WTC11 (cell line): ENCODE measurements around the gene PIAS3.
"Not testable (repeated sequence)": the region's sequence is repeated elsewhere in the genome, so short reads cannot be mapped to it uniquely, and the experiment has no call there.

ENCODE experiments used
- EMX1 ChIP-seq: fragments of 250-450 bp; sonication (Bioruptor Pico); IDR thresholded peaks from 2 replicates; pipeline ENCODE4 v1.8.0; 2021; ENCODE audit warnings: mild to moderate bottlenecking
- ETV6 ChIP-seq: sonication (generic); formaldehyde crosslinking; IDR thresholded peaks from 2 replicates; pipeline ENCODE4 v1.8.1; 2022; ENCODE audit warnings: mild to moderate bottlenecking, missing genetic modification reagents
- NR3C1 ChIP-seq: sonication (generic); formaldehyde crosslinking; conservative IDR thresholded peaks from 2 replicates; pipeline ENCODE4 v1.8.1; 2023; ENCODE audit warnings: low read depth, mild to moderate bottlenecking, missing genetic modification reagents
- SP1 ChIP-seq: sonication (generic); formaldehyde crosslinking; conservative IDR thresholded peaks from 2 replicates; pipeline ENCODE4 v1.8.1; 2022; ENCODE audit warnings: missing genetic modification reagents
- TF ChIP-seq, protein P1 (sequence below): fragments of 200-600 bp; IDR thresholded peaks from 2 replicates; pipeline ENCODE4 v1.8.0; 2022; ENCODE audit warnings: antibody characterized with exemption
- TF ChIP-seq, protein P2 (sequence below): sonication (generic); formaldehyde crosslinking; conservative IDR thresholded peaks from 2 replicates; pipeline ENCODE4 v1.8.1; 2023; ENCODE audit warnings: mild to moderate bottlenecking, low read depth, missing genetic modification reagents, moderate library complexity
- TF ChIP-seq, protein P3 (sequence below): sonication (generic); formaldehyde crosslinking; IDR thresholded peaks from 2 replicates; pipeline ENCODE4 v1.8.0; 2023; ENCODE audit warnings: missing genetic modification reagents, mild to moderate bottlenecking, borderline replicate concordance

DNA sequence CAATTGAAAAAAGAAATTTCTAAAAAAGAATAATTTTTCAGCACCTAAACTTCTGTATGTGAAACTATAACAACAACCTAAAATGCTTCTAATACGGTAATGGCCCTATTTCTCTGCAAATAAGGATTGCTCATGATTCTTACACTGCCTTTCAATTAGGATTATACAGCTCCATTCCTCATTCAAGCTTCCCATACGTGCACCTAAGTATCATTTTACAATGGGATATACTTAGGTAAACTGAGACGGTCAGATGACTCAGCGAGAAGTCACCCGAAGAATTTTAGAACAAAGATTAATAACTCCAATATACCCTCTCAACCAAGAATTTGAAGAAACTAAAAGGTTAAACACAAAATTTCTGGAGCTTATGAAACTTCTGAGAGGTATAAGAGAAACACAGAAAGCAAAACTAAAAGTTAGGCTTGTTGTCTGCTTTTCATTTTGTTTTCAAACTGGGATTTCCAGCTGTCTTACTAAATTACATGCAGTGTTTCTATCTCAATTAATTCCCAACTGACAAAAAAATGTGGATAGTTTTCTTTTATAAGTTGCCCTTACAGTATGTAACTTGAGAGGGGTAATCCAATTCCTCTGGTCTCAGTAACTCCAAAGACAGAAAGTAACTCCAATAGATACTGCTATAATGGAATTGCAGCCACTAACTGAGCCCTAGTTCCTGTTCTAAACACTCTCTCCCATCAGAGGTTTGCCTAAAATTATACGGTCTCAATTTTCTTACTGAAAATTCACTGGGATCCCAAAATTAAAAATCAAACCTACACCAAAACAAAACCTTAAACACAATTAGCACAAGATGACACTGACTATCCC, 45.7 kb downstream of the PIAS3 start:
- TF ChIP-seq, protein P1, sequence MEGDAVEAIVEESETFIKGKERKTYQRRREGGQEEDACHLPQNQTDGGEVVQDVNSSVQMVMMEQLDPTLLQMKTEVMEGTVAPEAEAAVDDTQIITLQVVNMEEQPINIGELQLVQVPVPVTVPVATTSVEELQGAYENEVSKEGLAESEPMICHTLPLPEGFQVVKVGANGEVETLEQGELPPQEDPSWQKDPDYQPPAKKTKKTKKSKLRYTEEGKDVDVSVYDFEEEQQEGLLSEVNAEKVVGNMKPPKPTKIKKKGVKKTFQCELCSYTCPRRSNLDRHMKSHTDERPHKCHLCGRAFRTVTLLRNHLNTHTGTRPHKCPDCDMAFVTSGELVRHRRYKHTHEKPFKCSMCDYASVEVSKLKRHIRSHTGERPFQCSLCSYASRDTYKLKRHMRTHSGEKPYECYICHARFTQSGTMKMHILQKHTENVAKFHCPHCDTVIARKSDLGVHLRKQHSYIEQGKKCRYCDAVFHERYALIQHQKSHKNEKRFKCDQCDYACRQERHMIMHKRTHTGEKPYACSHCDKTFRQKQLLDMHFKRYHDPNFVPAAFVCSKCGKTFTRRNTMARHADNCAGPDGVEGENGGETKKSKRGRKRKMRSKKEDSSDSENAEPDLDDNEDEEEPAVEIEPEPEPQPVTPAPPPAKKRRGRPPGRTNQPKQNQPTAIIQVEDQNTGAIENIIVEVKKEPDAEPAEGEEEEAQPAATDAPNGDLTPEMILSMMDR = not testable (repeated sequence)
- TF ChIP-seq, protein P2, sequence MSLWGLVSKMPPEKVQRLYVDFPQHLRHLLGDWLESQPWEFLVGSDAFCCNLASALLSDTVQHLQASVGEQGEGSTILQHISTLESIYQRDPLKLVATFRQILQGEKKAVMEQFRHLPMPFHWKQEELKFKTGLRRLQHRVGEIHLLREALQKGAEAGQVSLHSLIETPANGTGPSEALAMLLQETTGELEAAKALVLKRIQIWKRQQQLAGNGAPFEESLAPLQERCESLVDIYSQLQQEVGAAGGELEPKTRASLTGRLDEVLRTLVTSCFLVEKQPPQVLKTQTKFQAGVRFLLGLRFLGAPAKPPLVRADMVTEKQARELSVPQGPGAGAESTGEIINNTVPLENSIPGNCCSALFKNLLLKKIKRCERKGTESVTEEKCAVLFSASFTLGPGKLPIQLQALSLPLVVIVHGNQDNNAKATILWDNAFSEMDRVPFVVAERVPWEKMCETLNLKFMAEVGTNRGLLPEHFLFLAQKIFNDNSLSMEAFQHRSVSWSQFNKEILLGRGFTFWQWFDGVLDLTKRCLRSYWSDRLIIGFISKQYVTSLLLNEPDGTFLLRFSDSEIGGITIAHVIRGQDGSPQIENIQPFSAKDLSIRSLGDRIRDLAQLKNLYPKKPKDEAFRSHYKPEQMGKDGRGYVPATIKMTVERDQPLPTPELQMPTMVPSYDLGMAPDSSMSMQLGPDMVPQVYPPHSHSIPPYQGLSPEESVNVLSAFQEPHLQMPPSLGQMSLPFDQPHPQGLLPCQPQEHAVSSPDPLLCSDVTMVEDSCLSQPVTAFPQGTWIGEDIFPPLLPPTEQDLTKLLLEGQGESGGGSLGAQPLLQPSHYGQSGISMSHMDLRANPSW (CRISPR knock-in tag) = not testable (repeated sequence)
- TF ChIP-seq NR3C1; EMX1; SP1 (CRISPR knock-in tag); ETV6: not testable (repeated sequence)
- TF ChIP-seq, protein P3, sequence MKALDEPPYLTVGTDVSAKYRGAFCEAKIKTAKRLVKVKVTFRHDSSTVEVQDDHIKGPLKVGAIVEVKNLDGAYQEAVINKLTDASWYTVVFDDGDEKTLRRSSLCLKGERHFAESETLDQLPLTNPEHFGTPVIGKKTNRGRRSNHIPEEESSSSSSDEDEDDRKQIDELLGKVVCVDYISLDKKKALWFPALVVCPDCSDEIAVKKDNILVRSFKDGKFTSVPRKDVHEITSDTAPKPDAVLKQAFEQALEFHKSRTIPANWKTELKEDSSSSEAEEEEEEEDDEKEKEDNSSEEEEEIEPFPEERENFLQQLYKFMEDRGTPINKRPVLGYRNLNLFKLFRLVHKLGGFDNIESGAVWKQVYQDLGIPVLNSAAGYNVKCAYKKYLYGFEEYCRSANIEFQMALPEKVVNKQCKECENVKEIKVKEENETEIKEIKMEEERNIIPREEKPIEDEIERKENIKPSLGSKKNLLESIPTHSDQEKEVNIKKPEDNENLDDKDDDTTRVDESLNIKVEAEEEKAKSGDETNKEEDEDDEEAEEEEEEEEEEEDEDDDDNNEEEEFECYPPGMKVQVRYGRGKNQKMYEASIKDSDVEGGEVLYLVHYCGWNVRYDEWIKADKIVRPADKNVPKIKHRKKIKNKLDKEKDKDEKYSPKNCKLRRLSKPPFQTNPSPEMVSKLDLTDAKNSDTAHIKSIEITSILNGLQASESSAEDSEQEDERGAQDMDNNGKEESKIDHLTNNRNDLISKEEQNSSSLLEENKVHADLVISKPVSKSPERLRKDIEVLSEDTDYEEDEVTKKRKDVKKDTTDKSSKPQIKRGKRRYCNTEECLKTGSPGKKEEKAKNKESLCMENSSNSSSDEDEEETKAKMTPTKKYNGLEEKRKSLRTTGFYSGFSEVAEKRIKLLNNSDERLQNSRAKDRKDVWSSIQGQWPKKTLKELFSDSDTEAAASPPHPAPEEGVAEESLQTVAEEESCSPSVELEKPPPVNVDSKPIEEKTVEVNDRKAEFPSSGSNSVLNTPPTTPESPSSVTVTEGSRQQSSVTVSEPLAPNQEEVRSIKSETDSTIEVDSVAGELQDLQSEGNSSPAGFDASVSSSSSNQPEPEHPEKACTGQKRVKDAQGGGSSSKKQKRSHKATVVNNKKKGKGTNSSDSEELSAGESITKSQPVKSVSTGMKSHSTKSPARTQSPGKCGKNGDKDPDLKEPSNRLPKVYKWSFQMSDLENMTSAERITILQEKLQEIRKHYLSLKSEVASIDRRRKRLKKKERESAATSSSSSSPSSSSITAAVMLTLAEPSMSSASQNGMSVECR (CRISPR knock-in tag) = not testable (repeated sequence)
